Fibroblast of lung (primary cell): ENCODE measurements around the gene TRPC4AP.

Experiments used
- EZH2 ChIP-seq: IDR thresholded peaks from 2 replicates; pipeline ENCODE4 v1.5.1; 2012; ENCODE audit warnings: low read length, control low read depth, mild to moderate bottlenecking; ENCODE audit errors: missing control alignments
- TF ChIP-seq, protein P1 (sequence below), 2 donors: IDR thresholded peaks in 1 of 2; conservative IDR thresholded peaks in 1 of 2; 1 replicate in 1 of 2; 2 replicates in 1 of 2; pipeline ENCODE4 v1.5.1; 2011 to 2012; ENCODE audit warnings: low read length in 2 of 2, control low read depth in 1 of 2, inconsistent platforms in 1 of 2, low read depth in 1 of 2, mild to moderate bottlenecking in 1 of 2

DNA sequence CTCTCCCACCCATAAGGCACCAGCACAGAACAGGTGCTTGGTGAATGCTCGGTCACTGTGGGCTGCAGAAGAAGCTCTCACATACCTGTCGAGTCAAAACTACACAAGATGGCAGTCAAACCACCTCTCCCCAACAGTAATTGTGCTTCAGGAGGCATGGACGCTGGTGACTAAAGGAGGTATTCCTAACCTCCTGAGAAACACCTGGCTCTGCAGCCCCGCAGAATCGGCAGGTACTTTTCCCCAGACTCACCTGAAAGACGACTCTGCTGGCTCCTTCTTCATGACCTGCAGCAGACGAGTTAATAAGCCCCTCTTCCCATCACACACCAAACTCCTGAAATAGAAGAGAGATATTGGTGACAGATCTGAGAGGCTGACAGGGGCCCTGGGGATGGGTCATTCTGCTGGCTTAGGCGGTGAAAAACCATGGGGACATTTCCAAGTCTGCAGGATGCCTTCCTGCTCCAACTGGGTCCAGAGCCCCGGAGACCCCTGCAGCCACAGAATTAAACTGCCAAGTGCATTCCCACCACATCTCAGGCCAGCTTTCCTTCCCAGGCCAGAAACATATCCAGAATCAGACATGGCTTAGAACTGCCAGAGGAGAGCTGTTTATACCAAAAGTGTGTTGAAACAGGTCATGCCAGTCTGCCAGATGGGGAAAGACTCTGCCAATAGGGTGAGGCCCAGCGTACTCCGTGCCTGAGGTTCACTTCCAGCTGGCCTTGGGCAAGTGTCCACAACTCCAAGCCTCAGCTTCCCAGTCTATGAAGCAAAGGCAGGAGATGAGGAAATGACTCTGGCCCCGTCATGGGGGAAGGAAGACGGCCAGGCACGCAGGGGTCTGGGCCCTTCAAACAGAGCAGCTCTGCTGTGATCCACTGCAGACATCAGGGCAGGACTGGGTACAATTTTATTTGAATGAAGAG lies 83.9 kb downstream of the TRPC4AP start:
- TF ChIP-seq, protein P1, sequence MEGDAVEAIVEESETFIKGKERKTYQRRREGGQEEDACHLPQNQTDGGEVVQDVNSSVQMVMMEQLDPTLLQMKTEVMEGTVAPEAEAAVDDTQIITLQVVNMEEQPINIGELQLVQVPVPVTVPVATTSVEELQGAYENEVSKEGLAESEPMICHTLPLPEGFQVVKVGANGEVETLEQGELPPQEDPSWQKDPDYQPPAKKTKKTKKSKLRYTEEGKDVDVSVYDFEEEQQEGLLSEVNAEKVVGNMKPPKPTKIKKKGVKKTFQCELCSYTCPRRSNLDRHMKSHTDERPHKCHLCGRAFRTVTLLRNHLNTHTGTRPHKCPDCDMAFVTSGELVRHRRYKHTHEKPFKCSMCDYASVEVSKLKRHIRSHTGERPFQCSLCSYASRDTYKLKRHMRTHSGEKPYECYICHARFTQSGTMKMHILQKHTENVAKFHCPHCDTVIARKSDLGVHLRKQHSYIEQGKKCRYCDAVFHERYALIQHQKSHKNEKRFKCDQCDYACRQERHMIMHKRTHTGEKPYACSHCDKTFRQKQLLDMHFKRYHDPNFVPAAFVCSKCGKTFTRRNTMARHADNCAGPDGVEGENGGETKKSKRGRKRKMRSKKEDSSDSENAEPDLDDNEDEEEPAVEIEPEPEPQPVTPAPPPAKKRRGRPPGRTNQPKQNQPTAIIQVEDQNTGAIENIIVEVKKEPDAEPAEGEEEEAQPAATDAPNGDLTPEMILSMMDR (conservative IDR thresholded peaks at IDR 0.05 in 1 of 2, IDR thresholded peaks at IDR 0.05 in 1 of 2; ENCODE audit: low read depth in 1 of 2, low read length in 2 of 2), result no peak
- no peak for TF ChIP-seq EZH2
